Uterus (tissue), 4 donors: ENCODE measurements around the gene ECD. TPM values are rescaled to one million over a fixed set of nuclear protein-coding genes. Genes with fewer than 3 reads are reported as not detected.
A peak's percentile ranks its signal among the peaks of the same experiment; 100 is the strongest.
"Not testable (repeated sequence)": the region's sequence is repeated elsewhere in the genome, so short reads cannot be mapped to it uniquely, and the experiment has no call there.

Experiments used
- DNase-seq, 2 donors: peaks; one replicate each; pipeline ENCODE4 v3.0.0-alpha.2; 2019 to 2020
- H3K27ac ChIP-seq, 2 donors: fragments of 200-600 bp; sonication (generic); 1 replicate in 1 of 2; 2 replicates in 1 of 2; pipeline ENCODE4 v1.5.1; 2016 to 2018
- H3K27me3 ChIP-seq, 2 donors: fragments of 200-600 bp; sonication (generic); one replicate each; pipeline ENCODE4 v1.5.1; 2018 to 2019; ENCODE audit warnings: control low read depth in 1 of 2
- H3K36me3 ChIP-seq, 2 donors: fragments of 200-600 bp; sonication (generic); one replicate each; pipeline ENCODE4 v1.5.1; 2019; ENCODE audit warnings: control low read depth in 1 of 2
- H3K4me1 ChIP-seq, 2 donors: fragments of 200-600 bp; sonication (generic); one replicate each; pipeline ENCODE4 v1.5.1; 2018 to 2019; ENCODE audit warnings: control low read depth in 1 of 2
- H3K4me3 ChIP-seq, 2 donors: fragments of 200-600 bp; sonication (generic); 1 replicate in 1 of 2; 2 replicates in 1 of 2; pipeline ENCODE4 v1.5.1; 2018 to 2019; ENCODE audit warnings: mild to moderate bottlenecking in 1 of 2
- H3K9me3 ChIP-seq, 2 donors: fragments of 200-600 bp; sonication (generic); one replicate each; pipeline ENCODE4 v1.5.1; 2019; ENCODE audit warnings: control low read depth in 1 of 2
- POLR2A ChIP-seq, 2 donors: fragments of 450-650 bp; IDR thresholded peaks; one replicate each; pipeline ENCODE4 v1.6.1; 2016; ENCODE audit warnings: antibody characterized with exemption in 2 of 2, mild to moderate bottlenecking in 1 of 2, moderate library complexity in 1 of 2
- intact Hi-C: fragments of 100-400 bp; cut with DNase I; formaldehyde crosslinking; loops from one replicate; pipeline ENCODE4 v1.15.1; 2023; ENCODE audit warnings: low total_unique reads
- total RNA-seq, 4 donors: library from RNA; depleted of rRNA in 3 of 4; stranded (reverse); fragments of >200 nt in 3 of 4; gene quantifications; one replicate each; pipeline versions ENCODE4 v1.1.0 to v1.2.4, GENCODE V29; 2014 to 2023
- TF ChIP-seq, protein P1 (sequence below), 4 experiments: fragments of 200-600 bp in 2 of 4; fragments of 450-650 bp in 2 of 4; sonication (generic) in 2 of 4; IDR thresholded peaks; one replicate each; pipeline ENCODE4 v1.5.1; 2016 to 2019; ENCODE audit warnings: antibody characterized with exemption in 4 of 4, mild to moderate bottlenecking in 2 of 4, moderate library complexity in 1 of 4
- donor health status: DM: yes; HTN: yes; CAD: no.

Gene ECD
- total RNA-seq, 4 donors from 2014 or later: 18.4 to 37.8 (median 36.0) TPM

DNA sequence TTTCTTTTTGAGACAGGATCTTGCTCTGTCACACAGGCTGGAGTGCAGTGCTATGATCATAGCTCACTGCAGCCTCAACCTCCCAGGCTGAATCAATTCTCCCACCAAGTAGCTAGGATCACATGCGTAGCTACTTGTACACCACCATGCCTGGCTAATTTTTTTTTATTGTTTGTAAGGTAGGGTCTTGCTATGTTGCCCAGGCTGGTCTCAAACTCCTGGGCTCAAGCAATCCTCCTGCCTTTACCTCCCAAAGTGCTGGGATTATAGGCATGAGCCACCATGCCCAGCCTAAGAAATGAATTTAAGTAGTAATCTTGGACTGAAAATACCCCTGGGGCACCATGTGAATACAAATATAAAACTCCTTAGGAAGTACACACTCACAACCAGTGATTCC, 51.8 kb downstream of the ECD start:
- no peak overlapping the region for H3K4me3 ChIP-seq
- DNase-seq: no peak
- H3K9me3 ChIP-seq: no peaks in the 10 kb centered on the region
- TF ChIP-seq, protein P1, sequence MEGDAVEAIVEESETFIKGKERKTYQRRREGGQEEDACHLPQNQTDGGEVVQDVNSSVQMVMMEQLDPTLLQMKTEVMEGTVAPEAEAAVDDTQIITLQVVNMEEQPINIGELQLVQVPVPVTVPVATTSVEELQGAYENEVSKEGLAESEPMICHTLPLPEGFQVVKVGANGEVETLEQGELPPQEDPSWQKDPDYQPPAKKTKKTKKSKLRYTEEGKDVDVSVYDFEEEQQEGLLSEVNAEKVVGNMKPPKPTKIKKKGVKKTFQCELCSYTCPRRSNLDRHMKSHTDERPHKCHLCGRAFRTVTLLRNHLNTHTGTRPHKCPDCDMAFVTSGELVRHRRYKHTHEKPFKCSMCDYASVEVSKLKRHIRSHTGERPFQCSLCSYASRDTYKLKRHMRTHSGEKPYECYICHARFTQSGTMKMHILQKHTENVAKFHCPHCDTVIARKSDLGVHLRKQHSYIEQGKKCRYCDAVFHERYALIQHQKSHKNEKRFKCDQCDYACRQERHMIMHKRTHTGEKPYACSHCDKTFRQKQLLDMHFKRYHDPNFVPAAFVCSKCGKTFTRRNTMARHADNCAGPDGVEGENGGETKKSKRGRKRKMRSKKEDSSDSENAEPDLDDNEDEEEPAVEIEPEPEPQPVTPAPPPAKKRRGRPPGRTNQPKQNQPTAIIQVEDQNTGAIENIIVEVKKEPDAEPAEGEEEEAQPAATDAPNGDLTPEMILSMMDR (IDR thresholded peaks at IDR 0.05): no peak
- TF ChIP-seq POLR2A (IDR thresholded peaks at IDR 0.05): no peak
- H3K36me3 ChIP-seq: no peaks in the 10 kb centered on the region
- intact Hi-C loops: no loop called here
- H3K4me1 ChIP-seq: no peaks in the 10 kb centered on the region
- no peak overlapping the region for H3K27ac ChIP-seq
- no peaks in the 10 kb centered on the region for H3K27me3 ChIP-seq

DNA sequence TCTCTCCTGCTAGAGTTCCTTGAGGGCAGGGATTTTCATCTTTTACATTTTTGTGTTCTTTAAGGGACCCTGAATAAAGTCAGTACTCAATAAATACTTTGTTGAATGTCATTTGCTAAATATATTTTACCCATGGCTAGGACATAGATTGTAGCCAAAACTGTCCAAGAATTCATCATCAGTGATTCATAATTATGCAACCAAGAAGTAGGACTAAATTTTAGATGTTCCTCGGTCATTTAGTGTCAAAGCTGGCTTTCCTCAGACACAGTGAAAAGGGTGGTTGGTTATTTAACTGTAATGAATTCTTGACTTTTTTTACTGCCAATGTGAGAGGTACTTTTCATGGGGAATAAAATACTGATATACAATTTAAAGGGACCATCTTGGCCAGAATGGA, 54.3 kb downstream of the ECD start:
- no peaks in the 10 kb centered on the region for H3K9me3 ChIP-seq
- DNase-seq: no peak
- no peak overlapping the region for H3K4me3 ChIP-seq
- H3K27me3 ChIP-seq: no peaks in the 10 kb centered on the region
- H3K27ac ChIP-seq: no peak overlapping the region
- no peak for TF ChIP-seq POLR2A (IDR thresholded peaks at IDR 0.05)
- TF ChIP-seq, protein P1 (IDR thresholded peaks at IDR 0.05): no peak
- H3K4me1 ChIP-seq: no peaks in the 10 kb centered on the region
- H3K36me3 ChIP-seq: no peaks in the 10 kb centered on the region
- intact Hi-C loops: no loop called here

DNA sequence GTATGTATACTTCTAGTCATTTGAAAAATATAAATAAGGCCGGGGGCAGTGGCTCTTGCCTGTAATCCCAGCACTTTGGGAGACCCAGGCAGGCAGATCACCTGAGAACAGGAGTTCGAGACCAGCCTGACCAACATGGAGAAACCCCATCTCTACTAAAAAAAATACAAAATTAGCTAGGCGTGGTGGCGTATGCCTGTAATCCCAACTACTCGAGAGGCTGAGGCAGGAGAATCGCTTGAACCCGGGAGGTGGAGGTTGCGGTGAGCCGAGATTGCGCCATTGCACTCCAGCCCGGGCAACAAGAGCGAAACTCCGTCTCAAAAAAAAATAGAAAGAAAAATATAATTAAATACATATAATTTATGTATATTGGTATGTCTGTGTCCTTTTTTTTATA, 55.8 kb downstream of the ECD start:
- H3K27me3 ChIP-seq, intact Hi-C loops, H3K4me1 ChIP-seq, H3K4me3 ChIP-seq, H3K27ac ChIP-seq, H3K9me3 ChIP-seq, H3K36me3 ChIP-seq, DNase-seq: not testable (repeated sequence)

DNA sequence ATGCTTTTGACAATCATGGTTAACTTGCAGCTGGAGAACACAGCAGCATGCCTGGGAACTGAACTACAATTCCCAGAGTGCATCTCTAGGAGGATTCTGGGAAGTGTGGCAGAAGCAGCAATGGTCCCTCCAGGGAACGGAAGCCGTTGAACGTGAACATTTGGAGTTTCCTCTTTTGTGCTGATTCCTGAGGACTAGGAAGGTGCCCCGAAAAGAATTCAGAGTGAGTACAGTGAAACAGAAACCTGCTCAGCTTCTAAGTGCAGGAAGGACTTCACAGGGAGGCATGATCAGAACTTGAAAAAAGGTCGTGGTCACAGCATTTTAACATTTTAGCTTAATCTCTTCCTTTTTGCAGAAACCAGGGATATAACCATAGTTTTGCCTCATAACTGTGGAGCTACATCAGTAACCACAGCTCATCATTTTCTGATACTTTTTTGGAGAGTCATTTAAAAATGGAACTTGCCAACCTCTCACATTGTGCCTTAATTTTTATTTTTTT, 57.4 kb downstream of the ECD start, which contains the start of gene NUDT13:
TSS of gene NUDT13 (plus strand) at position 111 of the 505 bp plus-strand sequence. CDS start 3,911 bp downstream, outside the sequence.
- Histone ChIP-seq H3K9me3 (no peaks in the 10 kb centered on the region), H3K27me3 (no peaks in the 10 kb centered on the region), H3K36me3 (no peaks in the 10 kb centered on the region), H3K4me3 (peak within 1 kb of the TSS; percentile 40 to 46), H3K4me1 (no peaks in the 10 kb centered on the region), H3K27ac (peak within 1 kb of the TSS; percentile 75 to 83)
- intact Hi-C loops: no loop called here
- peak; percentile 67 to 79 for DNase-seq
- TF ChIP-seq, protein P1 (IDR thresholded peaks at IDR 0.05): peak in 1 of 4 experiments; percentile 7
- TF ChIP-seq POLR2A (IDR thresholded peaks at IDR 0.05): peak in 1 of 2 donors; percentile 36

DNA sequence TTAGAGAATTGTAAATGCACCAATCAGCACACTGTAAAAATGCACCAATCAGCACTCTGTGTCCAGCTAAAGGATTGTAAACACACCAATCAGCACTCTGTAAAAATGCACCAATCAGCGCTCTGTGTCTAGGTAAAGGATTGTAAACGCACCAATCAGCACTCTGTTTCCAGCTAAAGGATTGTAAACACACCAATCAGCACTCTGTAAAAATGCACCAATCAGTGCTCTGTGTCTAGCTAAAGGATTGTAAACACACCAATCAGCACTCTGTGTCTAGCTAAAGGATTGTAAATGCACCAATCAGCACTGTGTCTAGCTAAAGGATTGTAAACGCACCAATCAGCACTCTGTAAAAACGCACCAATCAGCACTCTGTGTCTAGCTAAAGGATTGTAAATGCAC, 58.6 kb downstream of the ECD start:
- H3K36me3 ChIP-seq, H3K4me1 ChIP-seq, H3K9me3 ChIP-seq, intact Hi-C loops, H3K4me3 ChIP-seq, H3K27me3 ChIP-seq, H3K27ac ChIP-seq, DNase-seq: not testable (repeated sequence)

DNA sequence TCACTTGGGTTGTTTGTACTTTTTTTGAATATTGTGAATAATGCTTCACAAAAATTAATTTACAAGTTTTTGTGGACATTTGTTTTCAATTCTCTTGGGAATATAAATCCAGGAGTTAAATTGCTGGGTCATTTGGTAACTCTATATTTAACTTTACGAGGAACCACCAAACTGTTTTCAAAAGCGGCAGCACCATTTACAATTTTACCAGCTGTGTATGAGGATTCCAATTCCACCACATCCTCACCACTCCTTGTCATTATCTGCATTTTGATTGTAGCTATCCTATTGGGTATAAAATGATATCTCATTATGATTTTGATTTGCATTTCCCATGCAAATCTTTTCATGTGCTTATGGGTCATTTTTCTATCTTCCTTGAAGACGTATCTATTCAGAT, 61.5 kb downstream of the ECD start:
- no peaks in the 10 kb centered on the region for H3K36me3 ChIP-seq
- no peak for DNase-seq
- no peak overlapping the region for H3K27ac ChIP-seq
- H3K27me3 ChIP-seq: no peaks in the 10 kb centered on the region
- intact Hi-C loops: no loop called here
- TF ChIP-seq, protein P1 (IDR thresholded peaks at IDR 0.05): no peak
- TF ChIP-seq POLR2A (IDR thresholded peaks at IDR 0.05): no peak
- H3K4me3 ChIP-seq: no peak overlapping the region
- no peaks in the 10 kb centered on the region for H3K4me1 ChIP-seq
- H3K9me3 ChIP-seq: no peaks in the 10 kb centered on the region
